HUES48 (cell line): ENCODE results near the gene ZNF800.
A peak's percentile ranks its signal among the peaks of the same experiment; 100 is the strongest.
"Not testable (repeated sequence)": the region's sequence is repeated elsewhere in the genome, so short reads cannot be mapped to it uniquely, and the experiment has no call there.

Experiments used
- H3K27ac ChIP-seq: one replicate; pipeline ENCODE4 v1.7.0; 2013; ENCODE audit warnings: low read depth, low read length, inconsistent platforms
- H3K27me3 ChIP-seq: 2 replicates; pipeline ENCODE4 v1.6.1; 2013; ENCODE audit warnings: mild to moderate bottlenecking, low read length; ENCODE audit not compliant: control insufficient read depth, insufficient read depth
- H3K36me3 ChIP-seq: 2 replicates; pipeline ENCODE4 v1.6.1; 2013; ENCODE audit warnings: low read length; ENCODE audit not compliant: control insufficient read depth, insufficient read depth
- H3K4me1 ChIP-seq: 2 replicates; pipeline ENCODE4 v1.6.1; 2013; ENCODE audit warnings: mild to moderate bottlenecking, low read length; ENCODE audit not compliant: control insufficient read depth, insufficient read depth
- H3K4me3 ChIP-seq: 2 replicates; pipeline ENCODE4 v1.5.1; 2013; ENCODE audit warnings: mild to moderate bottlenecking, low read depth, low read length
- H3K9ac ChIP-seq: 2 replicates; pipeline ENCODE4 v1.6.1; 2013; ENCODE audit warnings: mild to moderate bottlenecking, low read depth, low read length, moderate library complexity
- H3K9me3 ChIP-seq: 2 replicates; pipeline ENCODE4 v1.6.1; 2013; ENCODE audit warnings: low read length; ENCODE audit not compliant: control insufficient read depth, insufficient read depth

ZNF800 gene

GRCh38 chr7:127413962-127414361 lies 21.5 kb upstream of the ZNF800 start:
- H3K4me1 ChIP-seq: no peaks in the 10 kb centered on the region
- no peak overlapping the region for H3K9ac ChIP-seq
- H3K36me3 ChIP-seq: no peaks in the 10 kb centered on the region
- no peaks in the 10 kb centered on the region for H3K27me3 ChIP-seq
- H3K4me3 ChIP-seq: no peak overlapping the region
- no peaks in the 10 kb centered on the region for H3K9me3 ChIP-seq
- H3K27ac ChIP-seq: no peak overlapping the region

DNA sequence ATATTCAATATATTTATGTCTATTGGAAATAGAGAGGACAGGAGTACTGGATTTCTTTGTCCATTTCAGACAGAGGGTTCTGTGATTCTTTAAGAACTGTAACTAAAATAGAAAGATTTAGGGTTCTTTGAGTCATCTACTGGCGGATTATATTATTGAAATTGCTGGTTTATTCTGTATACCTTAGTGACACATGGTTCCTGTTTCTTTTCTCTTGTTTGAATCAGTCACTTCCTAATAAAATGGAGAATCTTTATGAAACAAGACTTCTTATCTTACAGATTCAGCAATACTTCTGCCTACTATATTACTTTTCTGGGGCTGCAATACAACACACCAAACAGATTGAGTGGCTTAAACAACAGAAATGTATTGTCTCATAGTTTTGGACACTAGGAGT lies 20.8 kb upstream of the ZNF800 start:
- Histone ChIP-seq H3K27ac (no peak overlapping the region), H3K36me3 (no peaks in the 10 kb centered on the region), H3K4me3 (no peak overlapping the region), H3K27me3 (no peaks in the 10 kb centered on the region), H3K4me1 (no peaks in the 10 kb centered on the region), H3K9me3 (no peaks in the 10 kb centered on the region), H3K9ac (no peak overlapping the region)

DNA sequence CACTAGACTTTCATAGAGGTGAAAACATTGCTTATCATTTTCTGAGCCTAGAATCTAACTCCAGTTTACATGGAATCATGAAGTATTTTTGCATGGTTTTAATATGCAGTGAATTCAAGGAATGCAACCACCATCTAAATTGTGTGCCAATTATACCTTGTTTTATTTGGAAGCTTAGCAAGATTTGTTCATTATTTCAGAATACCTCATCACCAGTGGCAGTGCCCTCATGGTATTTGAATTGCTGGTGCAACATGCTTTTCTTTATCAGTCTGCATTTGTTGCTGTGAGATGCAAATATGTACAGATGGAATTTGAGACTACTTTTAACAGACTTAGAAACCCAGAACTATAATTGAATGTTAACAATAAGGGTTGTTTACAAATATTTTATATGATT lies 18.7 kb upstream of the ZNF800 start:
- Histone ChIP-seq H3K9me3 (no peaks in the 10 kb centered on the region), H3K27me3 (no peaks in the 10 kb centered on the region), H3K36me3 (no peaks in the 10 kb centered on the region), H3K9ac (no peak overlapping the region), H3K4me3 (no peak overlapping the region), H3K27ac (no peak overlapping the region), H3K4me1 (no peaks in the 10 kb centered on the region)

DNA sequence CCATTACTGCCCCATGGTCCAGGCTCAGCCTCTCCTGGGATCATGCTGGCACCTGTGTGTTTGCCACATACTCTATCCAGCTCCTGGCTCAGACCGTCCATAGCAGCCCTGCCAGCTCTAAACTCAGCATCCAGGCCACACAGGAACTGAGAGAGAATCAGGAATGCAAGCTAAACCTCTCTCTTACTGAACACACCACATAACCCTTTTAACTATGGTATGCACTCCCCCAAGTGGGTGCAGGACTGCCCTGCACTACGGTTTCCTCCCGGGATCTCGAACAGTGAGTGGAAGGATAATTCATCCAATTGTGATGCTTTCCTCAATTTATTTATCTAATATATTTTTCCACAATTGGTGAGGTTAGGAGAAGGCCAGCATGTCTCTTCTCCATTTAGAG lies 17.1 kb upstream of the ZNF800 start:
- H3K4me3 ChIP-seq: no peak overlapping the region
- H3K4me1 ChIP-seq: no peaks in the 10 kb centered on the region
- H3K9me3 ChIP-seq: no peaks in the 10 kb centered on the region
- no peaks in the 10 kb centered on the region for H3K36me3 ChIP-seq
- no peak overlapping the region for H3K27ac ChIP-seq
- H3K9ac ChIP-seq: no peak overlapping the region
- no peaks in the 10 kb centered on the region for H3K27me3 ChIP-seq

DNA sequence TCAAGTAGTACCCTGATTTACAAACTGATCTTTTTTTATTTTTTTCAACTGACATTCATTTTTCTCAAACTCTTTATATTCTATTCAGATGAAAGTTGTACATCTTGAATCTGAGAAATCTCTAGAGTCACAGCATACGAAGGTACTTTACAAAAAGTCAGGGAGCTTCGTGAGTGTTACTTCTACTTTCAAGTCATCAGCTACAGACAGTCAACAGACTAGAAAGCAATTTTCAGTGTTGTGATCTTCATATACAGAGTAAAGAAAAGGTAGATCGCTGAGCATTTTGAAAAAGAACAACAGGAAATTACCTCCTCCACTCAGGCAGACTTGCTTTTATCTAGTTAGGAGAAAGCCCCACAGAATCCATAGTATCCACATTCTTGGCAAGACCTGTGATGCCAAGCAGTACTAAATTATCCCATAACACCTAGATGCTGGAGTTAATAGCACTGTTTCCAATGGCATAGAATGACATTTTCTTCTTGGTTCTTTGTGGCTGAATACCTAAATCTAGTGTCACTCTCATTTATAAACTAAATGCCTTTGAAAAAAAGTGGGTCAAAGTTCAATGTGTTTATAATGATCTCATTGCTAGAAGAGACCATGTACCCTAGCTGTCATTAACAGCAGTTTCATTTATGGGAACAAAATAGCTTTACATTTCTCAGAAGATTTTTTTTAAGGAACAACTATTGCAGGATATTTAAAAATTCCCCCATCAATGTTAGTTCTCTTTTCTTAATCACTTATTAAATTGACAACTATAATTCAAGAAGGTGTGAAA lies 12.0 kb upstream of the ZNF800 start:
- Histone ChIP-seq H3K36me3 (no peaks in the 10 kb centered on the region), H3K27me3 (peaks cover 1% of the 10 kb centered on the region; the same call in 1 of the 2 replicates), H3K4me1 (no peaks in the 10 kb centered on the region), H3K27ac (no peak overlapping the region), H3K9ac (no peak overlapping the region), H3K4me3 (no peak overlapping the region), H3K9me3 (no peaks in the 10 kb centered on the region)

GRCh38 chr7:127396184-127396583 lies 3.7 kb upstream of the ZNF800 start:
- no peak overlapping the region for H3K4me3 ChIP-seq
- H3K9ac ChIP-seq: no peak overlapping the region
- H3K27me3 ChIP-seq: peaks cover 55% of the 10 kb centered on the region
- no peaks in the 10 kb centered on the region for H3K9me3 ChIP-seq
- no peaks in the 10 kb centered on the region for H3K36me3 ChIP-seq
- H3K4me1 ChIP-seq: peaks cover 8% of the 10 kb centered on the region
- no peak overlapping the region for H3K27ac ChIP-seq

DNA sequence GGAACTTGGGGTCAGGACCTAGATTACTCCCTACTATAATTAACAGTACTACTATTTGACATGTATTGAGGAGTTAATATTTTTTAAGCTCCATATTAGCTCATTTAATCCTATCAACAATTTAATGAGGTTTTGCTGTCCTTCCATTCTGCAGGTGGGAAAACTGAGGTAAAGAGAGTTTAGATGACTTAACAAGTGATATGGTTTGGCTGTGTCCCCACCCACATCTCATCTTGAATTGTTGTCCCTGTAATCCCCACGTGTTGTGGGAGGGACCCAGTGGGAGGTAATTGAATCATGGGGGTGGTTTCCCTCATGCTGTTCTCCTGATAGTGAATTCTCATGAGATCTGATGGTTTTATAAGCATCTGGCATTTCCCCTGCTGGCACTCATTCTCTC lies 2.6 kb upstream of the ZNF800 start:
- not testable (repeated sequence) for H3K36me3 ChIP-seq, H3K9me3 ChIP-seq, H3K27ac ChIP-seq, H3K4me3 ChIP-seq, H3K4me1 ChIP-seq, H3K9ac ChIP-seq
- peaks cover 61% of the 10 kb centered on the region for H3K27me3 ChIP-seq

- Histone ChIP-seq H3K36me3 (0 out of 2 replicates have a peak, but pooled peaks cover 3% of the 10 kb centered on the region), H3K9ac (no peak overlapping the region), H3K9me3 (no peaks in the 10 kb centered on the region), H3K4me1 (peaks cover 8% of the 10 kb centered on the region), H3K4me3 (peak overlapping the region; percentile 93), H3K27ac (no peak overlapping the region), H3K27me3 (peaks cover 56% of the 10 kb centered on the region)
Observed at GRCh38 chr7:127393368-127394058, 1.0 kb upstream of the ZNF800 start.

DNA sequence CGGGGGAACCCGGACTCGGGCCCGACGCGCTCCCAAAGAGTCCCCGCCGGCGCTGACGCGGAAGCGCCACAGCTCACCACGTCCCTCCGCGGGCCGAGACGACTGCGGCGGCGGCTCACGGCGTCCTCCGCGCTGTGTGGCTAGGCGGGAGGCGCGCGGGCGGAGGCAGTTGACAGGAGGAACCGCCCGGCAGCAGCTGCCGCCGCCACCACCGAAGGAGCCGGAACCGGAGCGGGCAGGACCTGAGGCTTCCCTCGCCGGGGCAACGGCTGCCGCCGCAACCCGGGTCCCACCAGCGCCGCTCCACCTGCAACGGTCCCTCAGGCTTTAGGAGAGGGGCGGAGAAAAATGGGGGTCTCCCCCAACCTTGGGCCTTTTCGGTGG lies 334 bp downstream of the ZNF800 start:
- H3K4me1 ChIP-seq: peaks cover 8% of the 10 kb centered on the region
- 0 out of 2 replicates have a peak, but pooled peaks cover 3% of the 10 kb centered on the region for H3K36me3 ChIP-seq
- H3K9ac ChIP-seq: 0 out of 2 replicates have a peak overlapping the region, but pooled peaks have one; percentile 0
- no peaks in the 10 kb centered on the region for H3K9me3 ChIP-seq
- H3K4me3 ChIP-seq: peak overlapping the region; percentile 93
- peak overlapping the region; percentile 61 for H3K27ac ChIP-seq
- peaks cover 52% of the 10 kb centered on the region for H3K27me3 ChIP-seq

GRCh38 chr7:127391591-127392181 lies 822 bp downstream of the ZNF800 start:
- H3K27me3 ChIP-seq: peaks cover 52% of the 10 kb centered on the region

More at GRCh38 chr7:127391591-127392181, 822 bp downstream of the ZNF800 start:
- Histone ChIP-seq H3K4me1 (peaks cover 8% of the 10 kb centered on the region), H3K4me3 (peak overlapping the region; percentile 93), H3K9ac (0 out of 2 replicates have a peak overlapping the region, but pooled peaks have one; percentile 0), H3K9me3 (no peaks in the 10 kb centered on the region), H3K36me3 (0 out of 2 replicates have a peak, but pooled peaks cover 3% of the 10 kb centered on the region), H3K27ac (peak overlapping the region; percentile 5)
